Measurements from ENCODE around the gene BAIAP2.

DNA sequence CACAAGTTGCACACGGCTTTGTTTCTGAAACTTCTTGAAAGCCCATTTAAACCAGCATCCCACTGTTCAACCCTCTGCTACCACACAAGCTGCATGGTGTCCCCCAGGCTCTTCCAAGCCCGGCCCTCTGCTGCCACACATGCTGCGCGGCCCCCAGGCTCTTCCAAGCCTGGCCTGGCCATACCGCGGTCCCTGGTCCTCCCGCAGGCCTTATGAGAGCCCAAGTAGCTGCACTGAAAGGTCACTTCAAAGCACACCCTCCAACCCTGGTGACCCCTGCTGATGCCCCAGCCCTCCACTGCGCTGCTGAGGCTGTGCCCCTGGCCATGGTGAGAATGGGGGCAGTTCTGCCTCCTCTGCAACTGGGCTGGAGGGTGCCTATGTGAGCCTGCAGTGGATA is 104.5 kb downstream of the BAIAP2 start:
- TF ChIP-seq, protein P1, sequence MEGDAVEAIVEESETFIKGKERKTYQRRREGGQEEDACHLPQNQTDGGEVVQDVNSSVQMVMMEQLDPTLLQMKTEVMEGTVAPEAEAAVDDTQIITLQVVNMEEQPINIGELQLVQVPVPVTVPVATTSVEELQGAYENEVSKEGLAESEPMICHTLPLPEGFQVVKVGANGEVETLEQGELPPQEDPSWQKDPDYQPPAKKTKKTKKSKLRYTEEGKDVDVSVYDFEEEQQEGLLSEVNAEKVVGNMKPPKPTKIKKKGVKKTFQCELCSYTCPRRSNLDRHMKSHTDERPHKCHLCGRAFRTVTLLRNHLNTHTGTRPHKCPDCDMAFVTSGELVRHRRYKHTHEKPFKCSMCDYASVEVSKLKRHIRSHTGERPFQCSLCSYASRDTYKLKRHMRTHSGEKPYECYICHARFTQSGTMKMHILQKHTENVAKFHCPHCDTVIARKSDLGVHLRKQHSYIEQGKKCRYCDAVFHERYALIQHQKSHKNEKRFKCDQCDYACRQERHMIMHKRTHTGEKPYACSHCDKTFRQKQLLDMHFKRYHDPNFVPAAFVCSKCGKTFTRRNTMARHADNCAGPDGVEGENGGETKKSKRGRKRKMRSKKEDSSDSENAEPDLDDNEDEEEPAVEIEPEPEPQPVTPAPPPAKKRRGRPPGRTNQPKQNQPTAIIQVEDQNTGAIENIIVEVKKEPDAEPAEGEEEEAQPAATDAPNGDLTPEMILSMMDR (IDR thresholded peaks at IDR 0.05; ENCODE audit: insufficient read depth, low read length, poor library complexity, severe bottlenecking) = no peak
- no peak for TF ChIP-seq EZH2phosphoT487 (conservative IDR thresholded peaks at IDR 0.05; ENCODE audit: low read length)

Measured in SU-DHL-6 (cell line).